Tibial artery (tissue), 4 donors: Measurements from ENCODE around the gene KRT3.

Source experiments
- DNase-seq, 2 donors: peaks; one replicate each; pipeline ENCODE4 v3.0.0-alpha.2; 2019
- H3K27ac ChIP-seq, 2 donors: fragments of 200-600 bp; sonication (generic) in 1 of 2; 1 replicate in 1 of 2; 2 replicates in 1 of 2; pipeline ENCODE4 v1.5.1; 2018 to 2019; ENCODE audit warnings: mild to moderate bottlenecking in 1 of 2
- H3K27me3 ChIP-seq, 2 donors: fragments of 200-600 bp; sonication (generic) in 1 of 2; one replicate each; pipeline versions ENCODE4 v1.5.1 to v1.6.0; 2016 to 2019
- H3K36me3 ChIP-seq, 3 donors: fragments of 200-600 bp; sonication (generic) in 2 of 3; one replicate each; pipeline ENCODE4 v1.5.1; 2016 to 2019; ENCODE audit warnings: mild to moderate bottlenecking in 2 of 3
- H3K4me1 ChIP-seq, 4 donors: fragments of 200-600 bp; sonication (generic) in 2 of 4; 1 replicate in 3 of 4; 2 replicates in 1 of 4; pipeline ENCODE4 v1.5.1; 2016 to 2019
- H3K4me3 ChIP-seq, 2 donors: fragments of 200-600 bp; sonication (generic) in 1 of 2; 1 replicate in 1 of 2; 2 replicates in 1 of 2; pipeline ENCODE4 v1.5.1; 2018 to 2019; ENCODE audit warnings: mild to moderate bottlenecking in 2 of 2
- H3K9me3 ChIP-seq, 3 donors: fragments of 200-600 bp; sonication (generic) in 1 of 3; one replicate each; pipeline ENCODE4 v1.5.1; 2016 to 2019
- intact Hi-C: fragments of 100-400 bp; cut with DNase I; formaldehyde crosslinking; loops from one replicate; pipeline ENCODE4 v1.15.0; 2023; ENCODE audit warnings: low total_unique reads
- TF ChIP-seq, protein P1 (sequence below), 2 experiments: fragments of 200-600 bp in 1 of 2; fragments of 450-650 bp in 1 of 2; IDR thresholded peaks; one replicate each; pipeline ENCODE4 v1.5.1; 2017 to 2019; ENCODE audit warnings: antibody characterized with exemption in 2 of 2, mild to moderate bottlenecking in 1 of 2, moderate library complexity in 1 of 2

Gene KRT3

DNA sequence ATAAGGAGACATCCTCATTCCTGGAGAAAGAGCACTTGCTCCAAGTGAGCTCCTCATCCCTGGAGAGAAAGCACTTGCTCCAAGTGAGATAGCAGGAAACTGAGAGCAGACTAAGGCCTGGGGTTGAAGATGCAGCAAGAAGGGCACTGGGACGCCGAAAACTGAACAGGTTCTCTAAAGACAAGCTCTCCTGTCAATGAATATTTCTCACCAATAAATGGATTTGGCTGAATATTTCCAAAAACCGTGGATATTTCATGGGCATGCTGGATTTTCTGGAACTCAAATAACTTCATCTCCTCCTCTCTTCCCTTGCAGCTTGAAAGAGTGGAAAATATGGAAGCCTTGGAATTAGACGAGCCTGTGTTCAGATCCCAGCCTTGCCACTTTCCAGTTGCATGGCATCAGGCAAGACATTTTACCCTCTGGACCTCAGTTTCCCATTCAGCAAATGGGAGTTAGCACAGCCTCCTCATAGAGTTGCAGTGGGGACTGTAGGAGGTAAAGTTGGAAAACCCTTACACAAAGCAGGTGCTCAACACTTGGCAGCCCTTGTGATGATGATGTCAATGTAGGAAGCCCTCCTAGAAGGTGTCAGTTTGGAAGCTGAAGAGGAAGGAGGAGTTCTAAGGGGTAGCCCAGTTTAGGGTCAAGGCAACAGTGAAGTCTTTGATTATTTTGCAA lies 14.4 kb downstream of the KRT3 start:
- intact Hi-C loops, result no loop called here
- DNase-seq, result no peak
- Histone ChIP-seq H3K4me1 (no peaks in the 10 kb centered on the region), H3K27ac (no peak overlapping the region), H3K9me3 (no peaks in the 10 kb centered on the region), H3K27me3 (peaks cover 0 to 31% of the 10 kb centered on the region in 2 donors), H3K36me3 (no peaks in the 10 kb centered on the region), H3K4me3 (no peak overlapping the region)
- TF ChIP-seq, protein P1, sequence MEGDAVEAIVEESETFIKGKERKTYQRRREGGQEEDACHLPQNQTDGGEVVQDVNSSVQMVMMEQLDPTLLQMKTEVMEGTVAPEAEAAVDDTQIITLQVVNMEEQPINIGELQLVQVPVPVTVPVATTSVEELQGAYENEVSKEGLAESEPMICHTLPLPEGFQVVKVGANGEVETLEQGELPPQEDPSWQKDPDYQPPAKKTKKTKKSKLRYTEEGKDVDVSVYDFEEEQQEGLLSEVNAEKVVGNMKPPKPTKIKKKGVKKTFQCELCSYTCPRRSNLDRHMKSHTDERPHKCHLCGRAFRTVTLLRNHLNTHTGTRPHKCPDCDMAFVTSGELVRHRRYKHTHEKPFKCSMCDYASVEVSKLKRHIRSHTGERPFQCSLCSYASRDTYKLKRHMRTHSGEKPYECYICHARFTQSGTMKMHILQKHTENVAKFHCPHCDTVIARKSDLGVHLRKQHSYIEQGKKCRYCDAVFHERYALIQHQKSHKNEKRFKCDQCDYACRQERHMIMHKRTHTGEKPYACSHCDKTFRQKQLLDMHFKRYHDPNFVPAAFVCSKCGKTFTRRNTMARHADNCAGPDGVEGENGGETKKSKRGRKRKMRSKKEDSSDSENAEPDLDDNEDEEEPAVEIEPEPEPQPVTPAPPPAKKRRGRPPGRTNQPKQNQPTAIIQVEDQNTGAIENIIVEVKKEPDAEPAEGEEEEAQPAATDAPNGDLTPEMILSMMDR (IDR thresholded peaks at IDR 0.05), result no peak

GRCh38 chr12:52779914-52780313 lies 16.0 kb downstream of the KRT3 start:
- intact Hi-C loops, result no loop called here
- Histone ChIP-seq H3K27me3 (peaks cover 0 to 24% of the 10 kb centered on the region in 2 donors), H3K4me1 (no peaks in the 10 kb centered on the region), H3K27ac (no peak overlapping the region), H3K4me3 (no peak overlapping the region), H3K36me3 (no peaks in the 10 kb centered on the region), H3K9me3 (no peaks in the 10 kb centered on the region)
- no peak for DNase-seq
- TF ChIP-seq, protein P1 (IDR thresholded peaks at IDR 0.05), result no peak

- Histone ChIP-seq H3K9me3 (no peaks in the 10 kb centered on the region), H3K4me1 (no peaks in the 10 kb centered on the region), H3K4me3 (no peak overlapping the region), H3K36me3 (no peaks in the 10 kb centered on the region), H3K27me3 (peaks cover 0 to 20% of the 10 kb centered on the region in 2 donors), H3K27ac (no peak overlapping the region)
- intact Hi-C loops, result no loop called here
- TF ChIP-seq, protein P1 (IDR thresholded peaks at IDR 0.05), result no peak
- no peak for DNase-seq
These were observed 17.1 kb downstream of the KRT3 start for GRCh38 chr12:52778833-52779232.

DNA sequence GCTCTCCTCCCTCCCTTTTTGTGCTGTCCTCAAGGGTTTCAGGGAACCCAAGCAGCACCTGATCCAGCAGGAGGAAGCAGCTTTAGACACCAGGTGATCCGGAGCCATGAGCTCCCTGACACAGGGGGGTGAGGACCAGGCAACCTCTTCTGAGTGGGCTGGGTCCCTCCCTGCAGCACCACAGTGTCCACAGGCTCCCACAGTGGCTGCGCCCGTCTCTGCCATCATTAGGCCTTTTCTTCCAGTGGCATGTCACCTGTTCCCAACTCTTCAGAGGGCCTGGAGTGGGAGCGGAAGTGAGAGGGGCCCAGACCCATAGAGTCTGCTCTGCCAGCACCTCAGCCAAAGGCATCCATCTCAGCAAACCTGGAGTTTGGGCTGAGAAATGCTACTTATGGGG lies 18.4 kb downstream of the KRT3 start:
- Histone ChIP-seq H3K36me3 (no peaks in the 10 kb centered on the region), H3K27ac (no peak overlapping the region), H3K9me3 (no peaks in the 10 kb centered on the region), H3K4me3 (no peak overlapping the region), H3K27me3 (peaks cover 0 to 22% of the 10 kb centered on the region in 2 donors), H3K4me1 (no peaks in the 10 kb centered on the region)
- TF ChIP-seq, protein P1 (IDR thresholded peaks at IDR 0.05), result no peak
- no peak for DNase-seq
- intact Hi-C loops, result no loop called here

DNA sequence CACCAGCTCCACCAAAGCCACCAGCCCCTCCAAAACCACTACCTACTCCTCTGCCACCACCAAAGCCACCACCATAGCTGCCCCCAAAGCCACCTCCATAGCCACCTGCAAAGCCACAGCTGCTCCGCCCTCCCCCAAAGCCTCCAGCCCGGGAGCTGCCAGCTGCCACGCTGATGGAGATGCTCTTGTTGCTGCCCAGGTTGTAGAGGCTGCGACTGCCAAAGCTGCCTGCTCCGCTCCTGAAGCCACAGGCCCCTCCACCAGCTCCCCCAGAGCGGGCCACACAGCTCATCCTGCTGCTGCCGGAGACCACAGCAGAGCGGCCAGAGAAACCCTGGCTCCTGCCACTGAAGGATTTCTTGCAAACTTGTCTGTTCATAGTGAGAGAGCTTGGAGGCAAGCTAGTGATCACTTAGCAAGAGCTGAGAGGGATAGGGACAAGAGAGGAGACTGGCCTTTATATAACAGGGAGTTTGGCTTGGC lies 19.0 kb downstream of the KRT3 start, which contains the start of gene KRT76:
TSS of gene KRT76 (minus strand) at position 433 of the 483 bp plus-strand sequence. CDS start at position 379, 54 bp downstream.
- H3K27ac ChIP-seq, result no peak within 1 kb of the TSS
- intact Hi-C loops, result no loop called here
- peaks cover 0 to 22% of the 10 kb centered on the region in 2 donors for H3K27me3 ChIP-seq
- H3K4me3 ChIP-seq, result no peak within 1 kb of the TSS
- no peaks in the 10 kb centered on the region for H3K9me3 ChIP-seq
- no peaks in the 10 kb centered on the region for H3K36me3 ChIP-seq
- TF ChIP-seq, protein P1 (IDR thresholded peaks at IDR 0.05), result no peak
- DNase-seq, result no peak
- H3K4me1 ChIP-seq, result no peaks in the 10 kb centered on the region
